T-helper 2 cell (primary cell): ENCODE data around the gene DLL1.
"Not testable (repeated sequence)": the region's sequence is repeated elsewhere in the genome, so short reads cannot be mapped to it uniquely, and the experiment has no call there.

ENCODE experiments used
- DNase-seq, 5 experiments: peaks; one replicate each; pipeline versions ENCODE4 v3.0.0 to v3.0.0-alpha.2; 2012 to 2022

Gene DLL1

DNA sequence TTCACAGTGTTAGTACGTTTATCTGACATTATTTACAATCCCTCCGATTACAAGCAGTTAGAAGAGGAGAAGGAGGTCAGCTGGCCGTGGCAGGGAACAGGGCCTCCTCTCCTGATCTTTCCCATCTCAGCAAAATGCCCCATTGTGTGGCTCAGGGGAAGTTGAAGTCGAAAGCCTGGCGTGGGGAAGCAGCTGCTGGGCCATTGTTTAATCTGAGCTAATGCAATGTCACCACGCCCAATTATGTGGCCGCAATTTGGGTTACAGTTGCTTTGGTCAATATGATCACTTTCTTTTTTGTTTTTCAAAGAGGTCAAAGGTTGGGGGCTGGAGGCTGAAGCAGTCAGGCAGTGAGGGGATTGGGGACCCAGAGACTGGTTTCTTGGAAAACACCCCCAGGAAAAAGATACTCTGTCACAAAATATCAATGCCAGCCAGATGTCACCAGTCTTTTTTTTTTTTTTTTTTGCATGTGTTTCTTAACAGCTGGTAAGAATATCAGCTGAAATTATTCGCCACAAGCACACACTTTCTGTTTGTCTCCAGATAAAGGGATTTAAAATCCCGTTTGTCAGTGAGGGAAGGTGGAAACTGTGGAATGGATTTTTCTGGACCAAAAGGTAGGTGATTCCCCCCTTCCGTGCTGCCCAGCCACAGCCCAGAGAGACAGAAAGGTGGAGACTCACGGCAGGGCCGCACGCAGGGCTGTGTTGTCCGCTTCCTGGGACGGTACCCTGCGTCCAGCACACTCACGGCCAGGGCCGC is 24.6 kb downstream of the DLL1 start:
- no peak for DNase-seq

GRCh38 chr6:170265655-170266054 is 25.2 kb downstream of the DLL1 start:
- DNase-seq: no peak

- DNase-seq: not testable (repeated sequence)
Observed at GRCh38 chr6:170264644-170265043, 26.2 kb downstream of the DLL1 start.

- no peak for DNase-seq
Observed at GRCh38 chr6:170264086-170264485, 26.8 kb downstream of the DLL1 start.

DNA sequence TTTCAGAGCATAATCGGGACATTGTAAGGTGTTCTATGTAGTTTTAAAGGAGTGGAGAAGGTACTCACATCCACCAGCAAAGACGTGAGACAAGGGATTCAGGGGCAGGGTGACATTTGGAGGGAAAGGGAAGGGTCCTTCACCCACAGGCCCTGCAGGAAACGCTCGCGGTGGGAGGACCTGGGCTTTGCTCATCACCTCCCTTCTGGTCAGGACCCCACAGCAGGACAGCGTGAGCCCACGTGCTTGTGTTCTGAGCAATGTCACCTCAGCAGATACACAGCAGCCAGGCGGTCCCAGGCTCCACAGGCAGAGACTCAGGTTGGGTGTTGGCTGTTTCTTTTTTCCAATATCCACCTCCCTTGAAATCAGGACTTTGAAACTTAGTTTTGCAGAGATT is 27.5 kb downstream of the DLL1 start:
- DNase-seq: no peak

GRCh38 chr6:170262489-170263088 is 28.3 kb downstream of the DLL1 start:
- no peak for DNase-seq

GRCh38 chr6:170261643-170262488 is 29.0 kb downstream of the DLL1 start:
- no peak for DNase-seq

GRCh38 chr6:170260686-170261085 is 30.2 kb downstream of the DLL1 start:
- DNase-seq: no peak

GRCh38 chr6:170259278-170259677 is 31.6 kb downstream of the DLL1 start:
- no peak for DNase-seq

- no peak for DNase-seq
Observed at GRCh38 chr6:170258407-170258806, 32.5 kb downstream of the DLL1 start.

DNA sequence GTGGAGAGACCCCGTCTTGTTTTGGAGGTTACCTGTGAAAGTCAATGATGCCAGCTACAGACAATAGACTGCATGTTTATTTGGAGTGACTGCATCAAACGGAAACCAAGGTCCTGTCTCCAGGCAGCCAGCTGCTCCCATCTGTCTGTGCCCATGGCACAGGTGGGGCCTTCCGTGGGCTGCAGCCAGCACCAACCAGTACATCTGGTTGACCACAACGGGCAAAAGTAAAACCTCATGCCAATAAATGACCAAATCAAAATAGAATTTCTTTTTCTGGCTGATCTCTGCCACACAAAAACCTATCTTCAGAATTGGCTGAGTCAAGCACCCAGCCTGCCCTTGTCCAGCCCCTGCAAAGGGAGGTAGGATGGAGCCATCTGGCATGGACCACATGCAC is 33.5 kb downstream of the DLL1 start:
- DNase-seq: no peak

DNA sequence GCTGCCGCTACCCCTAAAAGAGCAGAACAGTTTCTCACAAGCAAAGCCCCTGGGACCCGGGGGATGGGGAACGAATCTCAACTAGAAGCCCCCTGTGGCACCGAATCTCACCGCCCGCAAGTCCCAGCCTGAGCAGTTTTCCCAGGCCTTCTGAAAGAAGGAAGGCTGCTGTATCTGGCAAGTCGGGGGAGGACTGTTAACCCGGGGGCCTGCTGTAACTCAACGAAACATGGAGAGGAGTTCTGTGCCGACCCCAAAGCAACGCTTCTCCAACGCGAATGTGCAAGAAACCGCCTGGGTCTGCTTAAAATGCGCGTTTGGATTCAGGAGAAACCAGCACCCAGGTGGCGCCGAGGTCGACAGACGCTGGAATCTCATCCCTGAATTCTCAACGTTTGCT is 34.2 kb downstream of the DLL1 start:
- no peak for DNase-seq

DNA sequence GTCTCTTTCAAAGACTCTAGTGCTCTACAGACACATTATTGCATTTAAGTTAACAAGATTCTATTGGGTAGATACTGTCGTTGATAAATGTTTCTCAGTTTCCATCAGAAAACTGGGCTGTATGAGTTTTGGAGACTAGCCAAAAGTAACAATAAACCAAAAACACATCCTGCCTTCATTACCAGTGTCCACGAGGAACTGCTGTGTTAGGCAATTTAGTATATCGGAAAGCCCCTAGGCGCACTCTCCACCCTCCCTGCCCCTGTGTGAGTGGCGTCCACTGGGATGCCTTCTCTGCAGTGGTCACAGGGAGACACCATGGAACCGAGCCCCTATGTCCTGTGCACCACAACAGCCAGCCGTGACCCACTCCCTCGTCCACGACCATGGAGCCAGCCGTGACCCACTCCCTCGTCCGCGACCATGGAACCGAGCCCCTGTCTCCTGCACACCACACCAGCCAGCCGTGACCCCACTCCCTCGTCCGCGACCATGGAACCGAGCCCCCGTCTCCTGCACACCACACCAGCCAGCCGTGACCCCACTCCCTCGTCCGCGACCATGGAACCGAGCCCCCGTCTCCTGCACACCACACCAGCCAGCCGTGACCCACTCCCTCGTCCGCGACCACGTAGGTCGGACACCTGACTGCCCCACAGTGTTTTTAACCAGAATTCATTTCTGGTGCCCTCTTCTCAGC is 35.3 kb downstream of the DLL1 start:
- no peak for DNase-seq

DNA sequence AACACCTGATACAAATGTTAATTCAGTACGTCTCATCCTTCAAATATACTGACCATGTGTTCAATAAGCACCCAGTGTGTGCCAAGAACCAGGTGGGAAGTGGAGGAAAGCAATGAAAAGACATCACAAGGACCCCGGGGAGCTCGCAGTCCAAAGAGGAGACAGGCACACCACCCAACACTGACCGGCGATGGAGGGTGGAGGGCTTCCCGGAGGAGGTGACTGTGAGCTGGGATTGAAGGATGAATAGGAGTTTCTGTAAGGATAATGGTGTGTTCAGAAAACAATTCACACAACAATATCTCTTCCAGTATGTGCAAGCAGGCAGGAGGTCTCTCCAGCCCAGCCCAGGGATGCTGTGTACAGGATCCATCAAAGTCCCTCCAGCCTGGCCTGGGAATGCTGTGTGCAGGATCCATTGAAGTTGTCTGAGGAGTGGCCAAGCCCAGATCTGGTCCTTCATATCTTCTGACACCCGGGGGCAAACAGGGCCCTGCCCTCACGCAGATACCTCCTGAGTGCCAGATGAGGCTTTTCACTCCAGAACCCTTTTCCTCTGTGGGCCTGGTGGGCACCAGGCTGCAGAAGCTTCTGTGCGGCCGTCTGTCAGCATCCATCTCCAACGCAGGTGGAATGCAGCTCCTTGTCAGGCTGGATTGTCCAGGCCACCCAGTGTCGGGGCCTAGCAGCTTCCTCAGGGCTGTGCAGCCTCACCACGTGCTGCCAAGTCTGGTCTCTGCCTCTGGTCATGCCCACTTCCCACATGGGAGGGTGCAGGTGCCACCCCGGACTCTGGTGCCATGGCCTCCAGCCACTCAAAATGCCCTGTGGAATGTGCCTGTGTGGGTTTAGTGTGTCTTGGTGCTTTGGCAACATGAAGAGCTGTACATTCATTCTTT is 36.3 kb downstream of the DLL1 start:
- no peak for DNase-seq

GRCh38 chr6:170253910-170254269 is 37.0 kb downstream of the DLL1 start:
- DNase-seq: no peak

- no peak for DNase-seq
Observed at GRCh38 chr6:170253226-170253909, 37.5 kb downstream of the DLL1 start.

DNA sequence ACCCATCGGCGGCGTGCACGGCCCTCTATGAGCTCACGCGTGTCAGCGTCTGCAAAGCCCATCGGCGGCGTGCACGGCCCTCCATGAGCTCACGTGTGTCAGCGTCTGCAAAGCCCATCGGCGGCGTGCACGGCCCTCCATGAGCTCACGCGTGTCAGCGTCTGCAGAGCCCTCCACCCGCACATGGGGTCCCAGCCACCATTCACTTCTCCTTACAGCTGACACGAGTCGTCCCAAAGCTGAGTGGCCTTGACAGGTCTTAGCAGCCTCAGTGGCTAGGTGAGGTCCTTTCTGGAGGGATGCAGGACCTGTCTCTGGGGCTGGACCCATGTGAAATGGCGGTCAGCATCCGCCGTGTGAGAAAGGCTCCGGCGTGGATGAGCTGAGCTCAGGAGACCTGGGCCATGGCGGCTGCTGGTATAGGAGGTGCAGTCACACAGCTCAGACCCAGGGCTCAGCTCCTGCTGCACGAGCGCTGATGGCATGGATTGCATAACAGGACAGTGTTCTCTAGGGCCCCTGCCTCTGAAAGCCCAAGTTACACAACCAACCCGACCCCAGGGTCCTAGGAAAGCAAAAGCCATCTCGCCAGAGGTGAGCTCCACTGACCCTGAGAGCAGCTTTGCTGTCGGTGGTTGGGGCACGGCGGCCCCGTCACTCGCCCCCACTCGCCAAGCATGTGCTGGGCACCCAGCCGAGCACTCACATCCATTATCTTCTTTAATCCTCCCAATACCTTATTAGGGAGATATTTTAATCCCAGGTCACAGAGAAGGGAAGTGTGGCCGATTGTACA is 38.9 kb downstream of the DLL1 start:
- no peak for DNase-seq

DNA sequence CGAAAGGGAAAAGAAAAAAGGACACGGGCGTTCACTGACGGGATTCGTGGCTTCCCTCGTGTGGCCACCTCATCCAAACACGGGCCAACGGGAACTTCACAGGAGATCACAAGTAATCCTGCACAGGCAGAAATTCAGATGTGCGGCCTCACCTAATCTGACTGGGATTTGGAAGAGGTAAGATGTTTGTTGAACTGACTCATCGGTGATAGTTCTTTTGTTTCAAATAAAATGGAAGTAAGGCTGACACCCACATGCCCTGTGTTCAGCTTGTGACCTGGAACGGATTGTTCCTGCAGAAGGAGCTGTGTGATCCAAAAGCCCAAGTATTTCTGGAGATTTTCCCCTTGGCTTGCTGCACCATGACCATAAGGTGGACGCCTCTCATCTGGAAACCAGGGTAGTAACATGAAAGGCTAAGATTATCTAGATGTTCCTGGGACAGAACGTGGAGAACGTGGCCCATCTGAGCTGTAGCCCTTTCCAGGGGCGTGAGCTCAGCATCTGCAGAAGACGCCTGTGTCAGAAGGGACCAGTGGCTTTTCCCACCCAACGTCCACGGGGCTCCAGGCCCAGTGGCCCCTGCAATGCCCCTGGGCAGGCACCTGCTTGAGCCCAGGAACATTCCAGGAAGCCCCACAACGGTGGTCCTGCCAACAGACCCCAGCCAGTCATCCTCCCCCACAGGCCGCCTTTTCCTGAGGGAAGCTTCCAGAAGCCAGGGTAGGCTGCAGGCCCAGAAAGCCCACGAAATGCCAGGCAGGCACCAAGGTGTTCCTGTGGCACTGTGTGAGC is 39.7 kb downstream of the DLL1 start:
- no peak for DNase-seq

DNA sequence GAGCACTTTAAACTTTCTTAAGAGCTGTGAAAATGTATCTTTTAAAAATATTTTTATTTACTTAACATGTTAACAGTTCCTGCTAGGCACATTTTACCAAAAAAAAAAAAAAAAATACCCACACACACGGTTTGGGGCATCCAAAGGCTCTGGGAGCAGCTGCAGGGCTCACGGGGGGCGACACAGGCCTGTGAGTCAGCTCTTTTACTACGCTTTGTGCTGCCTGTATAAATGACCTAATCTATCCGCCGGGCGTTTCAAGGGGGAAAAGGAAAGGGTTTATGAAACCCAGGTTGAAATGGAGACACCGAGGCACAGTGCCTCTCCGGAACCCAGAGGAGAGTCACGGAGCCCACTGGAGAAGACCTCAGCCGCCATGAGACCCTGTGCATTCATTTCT is 40.4 kb downstream of the DLL1 start:
- DNase-seq: no peak

GRCh38 chr6:170249817-170250216 is 41.1 kb downstream of the DLL1 start:
- DNase-seq: no peak
